Activated CD4-positive, alpha-beta T cell treated with anti-CD3 and anti-CD28 coated beads, Interleukin-2, amount 10 ng/mL, durations not matched to agents 7 days and 5 days (primary cell): ENCODE measurements around the gene PLCB2. TPM values are rescaled to one million over a fixed set of nuclear protein-coding genes. Genes with fewer than 3 reads are reported as not detected.

Experiments used
- CTCF ChIA-PET: fragments of 350-600 bp; sonication (Branson Sonifier 250); formaldehyde crosslinking; loops from one replicate; lab custom pipeline; 2021; ENCODE audit warnings: antibody characterized with exemption; lab: Charles Lee
- POLR2A ChIA-PET: fragments of 350-600 bp; sonication (Branson Sonifier 250); formaldehyde crosslinking; loops from one replicate; lab custom pipeline; 2021; ENCODE audit warnings: antibody characterized with exemption; lab: Charles Lee
- DNase-seq: peaks from one replicate; pipeline ENCODE4 v3.0.0-alpha.2; 2020
- H3K27ac Mint-ChIP-seq: one replicate; pipeline ENCODE4 v1.8.0; 2021; ENCODE audit warnings: mild to moderate bottlenecking, moderate library complexity, mixed read lengths
- H3K27me3 Mint-ChIP-seq: one replicate; pipeline ENCODE4 v1.8.0; 2021; ENCODE audit warnings: mixed read lengths
- H3K36me3 Mint-ChIP-seq: one replicate; pipeline ENCODE4 v1.8.0; 2021; ENCODE audit warnings: low read depth, mixed read lengths
- H3K4me1 Mint-ChIP-seq: one replicate; pipeline ENCODE4 v1.8.0; 2021; ENCODE audit warnings: mixed read lengths
- H3K4me3 Mint-ChIP-seq: one replicate; pipeline ENCODE4 v1.8.0; 2021; ENCODE audit warnings: mild to moderate bottlenecking, moderate library complexity, mixed read lengths
- H3K9me3 Mint-ChIP-seq: one replicate; pipeline ENCODE4 v1.8.0; 2021; ENCODE audit warnings: mixed read lengths
- total RNA-seq, 2 experiments: library from RNA; stranded (reverse); gene quantifications; one replicate each; pipeline ENCODE4 v1.2.3, GENCODE V29; 2021

The PLCB2 gene
- total RNA-seq, 2 experiments from 2014 or later: 195 to 196 TPM

GRCh38 chr15:40293905-40294895, 13.5 kb downstream of the PLCB2 start:
- CTCF ChIA-PET: interaction anchor here (0.8 to 2.8 kb wide), 3 partner anchors 13 to 43 kb away, joined by 4 to 8 read pairs (median 4); partner anchors contain the start of gene PLCB2
- H3K27me3 Mint-ChIP-seq: no peaks in the 10 kb centered on the region
- DNase-seq: no peak
- H3K27ac Mint-ChIP-seq: no peak overlapping the region
- no peaks in the 10 kb centered on the region for H3K9me3 Mint-ChIP-seq
- no peaks in the 10 kb centered on the region for H3K4me1 Mint-ChIP-seq
- H3K36me3 Mint-ChIP-seq: peaks cover 14% of the 10 kb centered on the region
- H3K4me3 Mint-ChIP-seq: no peak overlapping the region
- POLR2A ChIA-PET: interaction anchor here (0.9 kb wide), 1 partner anchor 13 kb away, joined by 3 read pairs; no protein-coding TSS in a partner anchor

- no peak for DNase-seq
- POLR2A ChIA-PET: no interaction called here
- CTCF ChIA-PET: interaction anchor here (0.8 to 0.9 kb wide), 2 partner anchors 10 to 14 kb away, joined by 3 to 4 read pairs; partner anchors contain the start of gene PLCB2
- Mint-ChIP-seq H3K4me3 (no peak overlapping the region), H3K9me3 (no peaks in the 10 kb centered on the region), H3K27me3 (no peaks in the 10 kb centered on the region), H3K36me3 (peaks cover 13% of the 10 kb centered on the region), H3K4me1 (no peaks in the 10 kb centered on the region), H3K27ac (peak overlapping the region; percentile 36)
These were observed 14.7 kb downstream of the PLCB2 start for GRCh38 chr15:40293006-40293405.

GRCh38 chr15:40292246-40292645, 15.5 kb downstream of the PLCB2 start:
- Mint-ChIP-seq H3K36me3 (peaks cover 10% of the 10 kb centered on the region), H3K27ac (no peak overlapping the region), H3K4me1 (no peaks in the 10 kb centered on the region), H3K4me3 (no peak overlapping the region), H3K27me3 (no peaks in the 10 kb centered on the region), H3K9me3 (no peaks in the 10 kb centered on the region)
- DNase-seq: no peak
- ChIA-PET POLR2A (no interaction called here), CTCF (no interaction called here)

GRCh38 chr15:40290918-40291574, 16.7 kb downstream of the PLCB2 start:
- H3K9me3 Mint-ChIP-seq: no peaks in the 10 kb centered on the region
- H3K27me3 Mint-ChIP-seq: no peaks in the 10 kb centered on the region
- peaks cover 10% of the 10 kb centered on the region for H3K36me3 Mint-ChIP-seq
- ChIA-PET POLR2A (no interaction called here), CTCF (interaction anchor here (0.8 to 1.7 kb wide), 5 partner anchors 12 to 131 kb away, joined by 3 to 8 read pairs (median 3); no protein-coding TSS in a partner anchor)
- H3K27ac Mint-ChIP-seq: no peak overlapping the region
- H3K4me3 Mint-ChIP-seq: no peak overlapping the region
- DNase-seq: no peak
- H3K4me1 Mint-ChIP-seq: no peaks in the 10 kb centered on the region

GRCh38 chr15:40290545-40290917, 17.2 kb downstream of the PLCB2 start:
- Mint-ChIP-seq H3K9me3 (no peaks in the 10 kb centered on the region), H3K36me3 (peaks cover 10% of the 10 kb centered on the region), H3K4me1 (no peaks in the 10 kb centered on the region), H3K27me3 (no peaks in the 10 kb centered on the region), H3K4me3 (no peak overlapping the region), H3K27ac (no peak overlapping the region)
- POLR2A ChIA-PET: no interaction called here
- CTCF ChIA-PET: interaction anchor here (0.8 to 1.7 kb wide), 4 partner anchors 11 to 131 kb away, joined by 3 to 8 read pairs (median 5); no protein-coding TSS in a partner anchor
- DNase-seq: no peak

GRCh38 chr15:40289140-40289775, 18.5 kb downstream of the PLCB2 start:
- H3K36me3 Mint-ChIP-seq: peaks cover 10% of the 10 kb centered on the region

DNA sequence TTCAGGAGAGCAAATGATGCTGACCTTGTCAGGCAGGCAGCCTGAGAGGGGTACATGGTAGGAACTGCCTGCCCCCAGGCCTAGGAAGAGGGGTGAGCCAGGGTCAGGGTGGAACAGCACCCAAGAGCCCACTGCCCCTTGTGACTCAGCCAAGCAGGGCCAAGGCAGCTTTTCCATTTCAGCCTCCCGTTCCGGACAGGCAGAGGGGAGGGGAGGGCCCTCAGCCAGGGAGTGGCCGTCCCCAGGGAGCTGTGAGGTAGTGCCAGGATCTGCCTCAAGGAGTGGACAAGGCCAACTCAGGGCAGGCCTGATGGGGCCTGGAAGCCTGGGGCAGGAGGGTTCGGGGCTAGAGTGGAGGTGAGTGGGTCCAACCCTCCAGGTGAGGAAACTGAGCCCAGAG, 19.8 kb downstream of the PLCB2 start:
- Mint-ChIP-seq H3K4me1 (no peaks in the 10 kb centered on the region), H3K27ac (no peak overlapping the region), H3K36me3 (peaks cover 8% of the 10 kb centered on the region), H3K4me3 (no peak overlapping the region), H3K9me3 (no peaks in the 10 kb centered on the region), H3K27me3 (peaks cover 12% of the 10 kb centered on the region)
- DNase-seq: no peak
- CTCF ChIA-PET: interaction anchor here (2.0 to 3.2 kb wide), 3 partner anchors 9 to 20 kb away, joined by 9 to 13 read pairs (median 12); partner anchors contain the start of gene PLCB2
- POLR2A ChIA-PET: no interaction called here

More at GRCh38 chr15:40289140-40289775, 18.5 kb downstream of the PLCB2 start:
- H3K4me1 Mint-ChIP-seq: no peaks in the 10 kb centered on the region
- no peaks in the 10 kb centered on the region for H3K9me3 Mint-ChIP-seq
- H3K4me3 Mint-ChIP-seq: no peak overlapping the region
- H3K27ac Mint-ChIP-seq: no peak overlapping the region
- POLR2A ChIA-PET: no interaction called here
- CTCF ChIA-PET: interaction anchor here (0.9 to 3.2 kb wide), 6 partner anchors 10 to 32 kb away, joined by 3 to 13 read pairs (median 6); partner anchors contain the start of gene PLCB2
- peaks cover 1% of the 10 kb centered on the region for H3K27me3 Mint-ChIP-seq
- DNase-seq: no peak

DNA sequence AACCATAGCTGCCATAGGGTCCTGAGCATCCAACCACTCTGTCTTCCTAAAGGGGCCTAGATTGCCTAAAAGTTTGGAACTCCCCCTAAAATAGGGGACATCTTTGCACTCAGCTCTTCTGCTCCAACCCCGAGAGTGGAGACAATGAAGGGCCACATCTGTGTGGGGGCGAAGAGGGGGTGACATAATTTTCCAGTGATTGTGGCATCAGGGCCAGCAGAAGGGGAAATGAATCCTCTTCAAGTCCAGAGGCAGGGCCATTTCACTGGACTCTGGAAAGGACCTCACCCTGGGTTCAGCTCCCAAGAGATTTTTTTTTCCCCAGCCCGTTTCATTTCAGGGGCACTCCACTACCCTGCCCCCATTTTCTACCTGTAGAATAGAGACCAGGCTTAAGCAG, 20.2 kb downstream of the PLCB2 start:
- no peak for DNase-seq
- Mint-ChIP-seq H3K4me3 (no peak overlapping the region), H3K27ac (no peak overlapping the region), H3K36me3 (peaks cover 8% of the 10 kb centered on the region), H3K4me1 (no peaks in the 10 kb centered on the region), H3K9me3 (no peaks in the 10 kb centered on the region), H3K27me3 (peaks cover 14% of the 10 kb centered on the region)
- ChIA-PET POLR2A (no interaction called here), CTCF (interaction anchor here (0.8 to 3.2 kb wide), 3 partner anchors 13 to 70 kb away, joined by 3 to 12 read pairs (median 9); partner anchors contain the start of gene PLCB2)

DNA sequence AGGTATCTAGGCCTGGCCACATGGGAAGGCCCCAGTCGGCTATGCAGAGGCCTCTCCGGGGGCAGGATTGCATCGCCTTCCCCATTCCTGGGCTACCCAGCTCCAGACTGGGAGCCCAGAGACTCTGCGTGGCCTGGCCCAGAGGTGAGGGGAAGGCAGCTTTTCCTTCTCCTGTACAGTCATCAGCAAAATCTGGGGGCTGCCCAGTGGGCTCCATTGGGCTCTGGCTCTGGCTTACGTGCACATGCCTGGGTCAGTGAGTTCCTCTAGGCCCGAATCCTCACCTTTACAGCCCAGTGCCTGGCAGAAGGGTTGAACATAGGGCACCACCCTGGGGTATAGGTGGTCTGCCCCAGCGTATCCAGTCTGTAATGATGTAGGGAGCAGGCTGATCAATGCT, 20.9 kb downstream of the PLCB2 start:
- POLR2A ChIA-PET: no interaction called here
- H3K4me1 Mint-ChIP-seq: no peaks in the 10 kb centered on the region
- no peak overlapping the region for H3K27ac Mint-ChIP-seq
- CTCF ChIA-PET: interaction anchor here (0.8 to 3.2 kb wide), 2 partner anchors 12 to 70 kb away, joined by 3 to 12 read pairs; no protein-coding TSS in a partner anchor
- peaks cover 14% of the 10 kb centered on the region for H3K27me3 Mint-ChIP-seq
- no peak overlapping the region for H3K4me3 Mint-ChIP-seq
- no peaks in the 10 kb centered on the region for H3K9me3 Mint-ChIP-seq
- DNase-seq: no peak
- H3K36me3 Mint-ChIP-seq: peaks cover 8% of the 10 kb centered on the region

- H3K27me3 Mint-ChIP-seq: peaks cover 16% of the 10 kb centered on the region
- H3K36me3 Mint-ChIP-seq: peaks cover 8% of the 10 kb centered on the region
- CTCF ChIA-PET: interaction anchor here (1.0 to 3.2 kb wide), 2 partner anchors 11 to 21 kb away, joined by 6 to 12 read pairs; partner anchors contain the start of gene PLCB2
- H3K9me3 Mint-ChIP-seq: no peaks in the 10 kb centered on the region
- no peak overlapping the region for H3K4me3 Mint-ChIP-seq
- POLR2A ChIA-PET: no interaction called here
- no peak overlapping the region for H3K27ac Mint-ChIP-seq
- no peak for DNase-seq
- peaks cover under 1% of the 10 kb centered on the region for H3K4me1 Mint-ChIP-seq
These were observed 21.6 kb downstream of the PLCB2 start for GRCh38 chr15:40286061-40286532.

- ChIA-PET POLR2A (no interaction called here), CTCF (interaction anchor here (1.0 kb wide), 2 partner anchors 11 to 21 kb away, joined by 3 to 6 read pairs; partner anchors contain the start of gene PLCB2)
- peaks cover 8% of the 10 kb centered on the region for H3K36me3 Mint-ChIP-seq
These were observed 22.2 kb downstream of the PLCB2 start for GRCh38 chr15:40285554-40286011.

GRCh38 chr15:40285151-40285550, 22.6 kb downstream of the PLCB2 start:
- Mint-ChIP-seq H3K4me1 (peaks cover 2% of the 10 kb centered on the region), H3K27me3 (peaks cover 26% of the 10 kb centered on the region), H3K4me3 (no peak overlapping the region), H3K27ac (no peak overlapping the region), H3K9me3 (no peaks in the 10 kb centered on the region), H3K36me3 (peaks cover 8% of the 10 kb centered on the region)
- DNase-seq: no peak
- ChIA-PET CTCF (interaction anchor here (1.0 to 1.3 kb wide), 2 partner anchors 10 to 25 kb away, joined by 3 to 4 read pairs; no protein-coding TSS in a partner anchor), POLR2A (no interaction called here)

More at GRCh38 chr15:40285554-40286011, 22.2 kb downstream of the PLCB2 start:
- no peak for DNase-seq
- Mint-ChIP-seq H3K27ac (no peak overlapping the region), H3K4me1 (peaks cover 2% of the 10 kb centered on the region), H3K4me3 (no peak overlapping the region), H3K9me3 (no peaks in the 10 kb centered on the region), H3K27me3 (peaks cover 21% of the 10 kb centered on the region)
